ENCODE measurements around the gene LRP11. TPM values are rescaled to one million over a fixed set of nuclear protein-coding genes. Genes with fewer than 3 reads are reported as not detected.
A peak's percentile ranks its signal among the peaks of the same experiment; 100 is the strongest.

The LRP11 gene
- total RNA-seq, 1 donor: 74.1 TPM

DNA sequence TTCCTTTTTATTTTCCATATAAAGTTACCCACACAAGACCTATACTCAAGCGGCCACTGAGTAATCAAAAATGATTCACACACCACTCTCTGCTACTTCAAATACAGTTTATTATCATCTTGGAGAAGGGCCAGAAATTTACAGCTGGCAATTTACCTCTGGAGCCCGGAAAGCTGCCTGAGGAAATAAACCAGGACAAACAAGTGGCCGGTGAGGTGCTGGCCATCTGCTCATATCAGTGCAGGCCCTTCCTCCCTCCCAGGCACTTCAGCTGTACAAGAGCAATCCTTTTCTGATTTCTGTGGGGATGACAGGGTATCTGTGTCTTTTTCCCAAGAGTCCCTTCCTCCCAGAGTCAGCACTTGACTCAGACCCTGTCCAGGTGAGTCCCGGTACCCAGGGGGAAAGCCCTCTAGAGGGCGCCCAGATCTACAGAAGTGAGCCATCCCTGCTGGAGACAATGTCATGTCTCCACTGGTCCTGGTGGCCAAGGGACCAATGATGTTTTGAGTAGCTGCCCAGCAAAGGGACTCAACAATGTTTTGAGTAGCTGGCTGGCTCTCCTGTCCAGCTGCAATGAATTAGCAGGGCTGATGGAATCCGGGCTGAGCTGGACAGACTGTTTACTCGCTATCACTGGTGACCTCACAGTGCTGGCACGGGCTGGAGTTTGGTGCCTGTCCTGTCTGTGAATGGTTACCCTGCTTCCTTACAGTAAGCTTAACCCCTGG, 23.6 kb downstream of the LRP11 start:
- TF ChIP-seq, protein P1, sequence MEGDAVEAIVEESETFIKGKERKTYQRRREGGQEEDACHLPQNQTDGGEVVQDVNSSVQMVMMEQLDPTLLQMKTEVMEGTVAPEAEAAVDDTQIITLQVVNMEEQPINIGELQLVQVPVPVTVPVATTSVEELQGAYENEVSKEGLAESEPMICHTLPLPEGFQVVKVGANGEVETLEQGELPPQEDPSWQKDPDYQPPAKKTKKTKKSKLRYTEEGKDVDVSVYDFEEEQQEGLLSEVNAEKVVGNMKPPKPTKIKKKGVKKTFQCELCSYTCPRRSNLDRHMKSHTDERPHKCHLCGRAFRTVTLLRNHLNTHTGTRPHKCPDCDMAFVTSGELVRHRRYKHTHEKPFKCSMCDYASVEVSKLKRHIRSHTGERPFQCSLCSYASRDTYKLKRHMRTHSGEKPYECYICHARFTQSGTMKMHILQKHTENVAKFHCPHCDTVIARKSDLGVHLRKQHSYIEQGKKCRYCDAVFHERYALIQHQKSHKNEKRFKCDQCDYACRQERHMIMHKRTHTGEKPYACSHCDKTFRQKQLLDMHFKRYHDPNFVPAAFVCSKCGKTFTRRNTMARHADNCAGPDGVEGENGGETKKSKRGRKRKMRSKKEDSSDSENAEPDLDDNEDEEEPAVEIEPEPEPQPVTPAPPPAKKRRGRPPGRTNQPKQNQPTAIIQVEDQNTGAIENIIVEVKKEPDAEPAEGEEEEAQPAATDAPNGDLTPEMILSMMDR (IDR thresholded peaks at IDR 0.05; ENCODE audit: insufficient read depth, low read length): peak; percentile 42
- DNase-seq (ENCODE audit: low read depth): peak; percentile 91
- H3K4me3 ChIP-seq (ENCODE audit: low read depth, low read length): no peak overlapping the region

DNA sequence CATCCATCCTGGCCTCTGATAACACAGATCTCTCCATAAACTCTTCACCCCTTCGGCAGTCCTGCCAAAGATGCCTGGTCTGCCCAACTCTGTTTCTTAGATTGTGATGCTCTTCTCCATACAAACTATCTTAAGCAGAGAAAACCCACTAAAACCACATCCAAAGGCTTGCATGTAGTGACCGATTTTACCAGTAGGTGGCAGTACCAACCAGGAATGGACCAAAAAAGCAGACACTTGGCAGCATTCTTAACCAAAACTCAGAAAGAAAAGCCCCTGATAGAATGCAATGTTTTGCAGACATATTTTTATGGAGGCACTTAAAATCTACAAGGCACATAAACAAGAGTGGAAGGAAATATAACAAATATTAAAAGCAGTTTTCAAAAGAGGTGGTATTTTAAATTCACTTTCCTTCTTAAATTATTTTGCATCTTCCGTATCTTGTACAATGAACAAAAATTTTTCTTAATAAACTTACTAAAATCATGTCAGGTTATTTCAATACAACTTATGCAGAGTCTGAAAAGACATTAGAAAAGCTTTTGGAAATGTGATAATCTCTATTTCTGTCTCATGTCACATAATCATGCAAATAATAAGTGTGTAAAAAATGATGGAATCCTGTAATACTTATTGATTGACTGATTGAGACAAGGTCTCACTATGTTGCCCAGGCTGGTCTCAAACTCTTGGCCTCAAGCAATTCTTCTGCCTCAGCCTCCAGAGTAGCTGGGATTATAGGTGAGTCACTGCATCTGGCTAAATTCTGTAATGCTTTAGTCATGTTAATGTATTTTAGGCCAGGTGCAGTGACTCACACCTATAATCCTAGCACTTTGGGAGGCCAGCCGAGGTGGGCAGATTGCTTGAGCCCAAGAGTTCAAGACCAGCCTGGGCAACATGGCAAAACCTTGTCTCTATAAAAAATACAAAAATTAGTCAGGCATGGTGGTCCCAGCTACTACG, 29.4 kb downstream of the LRP11 start:
- no peak overlapping the region for H3K4me3 ChIP-seq (ENCODE audit: low read depth, low read length)
- TF ChIP-seq, protein P1 (IDR thresholded peaks at IDR 0.05; ENCODE audit: insufficient read depth, low read length): peak; percentile 93
- peak; percentile 87 for DNase-seq (ENCODE audit: low read depth)

DNA sequence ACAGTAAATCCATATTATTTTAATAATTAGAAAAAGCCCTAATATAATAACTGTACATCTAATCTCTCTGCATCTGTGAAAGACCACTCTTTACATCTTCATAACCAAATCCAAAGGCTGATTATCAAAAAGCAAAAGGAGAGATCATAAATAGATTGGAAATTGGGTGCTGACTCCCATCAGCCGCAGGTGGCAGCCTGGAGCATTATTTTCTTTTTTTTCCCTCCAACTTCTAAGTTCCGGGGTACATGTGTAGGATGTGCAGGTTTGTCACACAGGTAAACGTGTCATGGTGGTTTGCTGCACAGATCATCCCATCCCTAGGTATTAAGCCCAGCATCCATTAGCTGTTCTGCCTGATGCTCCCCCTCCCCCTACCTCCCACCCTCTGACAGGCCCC, 30.5 kb downstream of the LRP11 start:
- H3K4me3 ChIP-seq (ENCODE audit: low read depth, low read length): no peak overlapping the region
- no peak for DNase-seq (ENCODE audit: low read depth)
- TF ChIP-seq, protein P1 (IDR thresholded peaks at IDR 0.05; ENCODE audit: insufficient read depth, low read length): no peak

DNA sequence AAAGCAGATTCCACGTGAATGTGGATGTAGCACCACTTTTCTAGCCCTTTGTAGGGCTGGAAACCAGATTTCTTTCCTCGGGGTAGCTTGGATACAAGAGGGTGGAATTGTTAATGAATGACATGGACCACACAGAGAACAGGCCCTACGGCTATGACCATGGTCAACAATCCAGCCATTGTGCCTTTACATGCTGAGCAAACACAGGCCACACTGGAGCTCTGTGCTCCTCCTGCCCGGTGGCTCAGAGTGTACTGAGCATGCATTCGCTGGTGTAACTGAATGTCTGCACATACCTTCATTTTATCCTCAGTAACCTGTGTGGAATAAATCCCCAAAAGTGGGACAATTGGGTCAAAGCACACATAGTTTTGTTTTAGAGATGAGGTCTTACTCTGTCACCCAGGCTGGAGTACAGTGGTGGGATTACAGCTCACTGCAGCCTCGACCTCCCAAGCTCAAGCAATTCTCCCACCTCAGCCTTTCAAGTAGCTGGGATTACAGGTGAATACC, 32.8 kb downstream of the LRP11 start:
- peak overlapping the region; percentile 23 for H3K4me3 ChIP-seq (ENCODE audit: low read depth, low read length)
- TF ChIP-seq, protein P1 (IDR thresholded peaks at IDR 0.05; ENCODE audit: insufficient read depth, low read length): no peak
- no peak for DNase-seq (ENCODE audit: low read depth)

DNA sequence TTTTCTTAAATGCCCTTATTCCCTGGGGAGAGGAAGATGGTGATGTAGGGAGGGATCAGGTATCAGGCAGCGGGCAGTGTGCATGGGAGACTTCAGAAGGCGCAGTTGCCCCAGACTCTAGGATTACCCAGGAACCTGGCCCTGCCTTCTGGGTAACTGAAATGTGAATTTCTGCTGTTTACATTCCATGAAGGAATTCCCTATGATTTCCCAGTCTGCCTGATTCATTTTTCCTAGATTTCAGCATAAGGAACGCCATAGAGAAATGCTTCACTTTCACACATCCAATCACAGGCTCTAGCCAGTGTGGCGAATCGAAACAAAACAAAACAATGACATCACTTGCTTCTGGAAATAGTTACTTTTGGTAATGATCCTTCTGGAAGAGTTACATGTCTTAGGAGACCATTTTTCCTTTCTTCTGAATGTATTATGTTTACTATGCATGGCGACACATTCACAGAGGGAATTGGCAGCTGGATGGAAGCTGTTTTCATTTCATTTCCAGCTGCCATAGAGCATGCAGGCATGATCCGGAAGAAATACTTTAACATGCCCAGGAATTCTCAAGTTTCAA, 33.3 kb downstream of the LRP11 start:
- peak; percentile 79 for DNase-seq (ENCODE audit: low read depth)
- TF ChIP-seq, protein P1 (IDR thresholded peaks at IDR 0.05; ENCODE audit: insufficient read depth, low read length): no peak
- H3K4me3 ChIP-seq (ENCODE audit: low read depth, low read length): peak overlapping the region; percentile 32

DNA sequence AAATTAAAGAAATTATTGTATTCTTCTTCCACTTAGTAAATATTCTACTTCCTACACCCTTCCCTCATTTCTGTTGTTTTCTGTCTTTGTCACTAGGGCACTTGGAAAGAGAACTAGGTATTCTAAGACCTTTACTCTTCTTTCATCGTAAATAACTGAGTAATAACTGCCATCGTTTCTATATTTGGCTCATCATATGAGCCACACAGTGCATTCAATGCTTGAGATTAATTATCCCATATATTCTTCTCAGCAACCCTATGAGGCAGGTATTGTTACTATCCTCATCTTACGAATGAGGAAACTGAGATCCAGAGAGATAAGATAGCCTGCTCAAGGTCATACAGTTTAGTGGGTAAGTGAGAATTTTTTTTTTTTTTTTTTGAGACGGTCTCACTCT, 38.9 kb downstream of the LRP11 start:
- TF ChIP-seq, protein P1 (IDR thresholded peaks at IDR 0.05; ENCODE audit: insufficient read depth, low read length): no peak
- H3K4me3 ChIP-seq (ENCODE audit: low read depth, low read length): no peak overlapping the region
- DNase-seq (ENCODE audit: low read depth): no peak

All from fibroblast of the aortic adventitia (primary cell).